SK-N-SH treated with all-trans-retinoic acid at 6 μM for 48 hours (cell line): ENCODE data around the gene MOCS1.

ENCODE experiments used
- ATAC-seq: fragments of 200-7000 bp; cut with Tn5 transposase; 3 replicates; pipeline ENCODE4 v1.9.1; 2020; ENCODE audit warnings: mild to moderate bottlenecking, moderate library complexity
- ARNTL ChIP-seq: fragments of 450-650 bp; formaldehyde crosslinking; IDR thresholded peaks from 2 replicates; pipeline ENCODE4 v1.5.0; 2020; ENCODE audit warnings: low read depth, mild to moderate bottlenecking, moderate library complexity, borderline replicate concordance
- BACH2 ChIP-seq: fragments of 250-450 bp; sonication (Bioruptor Pico); IDR thresholded peaks from 2 replicates; pipeline ENCODE4 v1.9.0; 2021; ENCODE audit warnings: mild to moderate bottlenecking, borderline replicate concordance
- CREB5 ChIP-seq: fragments of 250-450 bp; sonication (Bioruptor Pico); IDR thresholded peaks from 2 replicates; pipeline ENCODE4 v1.5.1; 2020; ENCODE audit warnings: low read depth, mild to moderate bottlenecking, moderate library complexity
- CSDC2 ChIP-seq: fragments of 250-450 bp; sonication (Bioruptor Pico); IDR thresholded peaks from 2 replicates; pipeline ENCODE4 v1.5.0; 2020; ENCODE audit warnings: mild to moderate bottlenecking, moderate library complexity
- CSRNP3 ChIP-seq: fragments of 250-450 bp; sonication (Bioruptor Pico); IDR thresholded peaks from 2 replicates; pipeline ENCODE4 v1.5.1; 2021; ENCODE audit warnings: mild to moderate bottlenecking, moderate library complexity
- ESRRG ChIP-seq: fragments of 250-450 bp; sonication (Bioruptor Pico); IDR thresholded peaks from 2 replicates; pipeline ENCODE4 v1.6.1; 2021; ENCODE audit warnings: mild to moderate bottlenecking
- GLIS3 ChIP-seq: fragments of 250-450 bp; sonication (Bioruptor Pico); IDR thresholded peaks from 2 replicates; pipeline ENCODE4 v1.5.0; 2020; ENCODE audit warnings: mild to moderate bottlenecking, moderate library complexity
- ISL1 ChIP-seq: fragments of 250-450 bp; sonication (Bioruptor Pico); IDR thresholded peaks from 2 replicates; pipeline ENCODE4 v2.1.2; 2022; ENCODE audit warnings: mild to moderate bottlenecking, moderate library complexity
- OSR1 ChIP-seq: fragments of 250-450 bp; sonication (Bioruptor Pico); IDR thresholded peaks from 2 replicates; pipeline ENCODE4 v1.8.0; 2022; ENCODE audit warnings: moderate library complexity, mild to moderate bottlenecking, inconsistent platforms
- PPARA ChIP-seq: fragments of 250-450 bp; sonication (Bioruptor Pico); IDR thresholded peaks from 2 replicates; pipeline ENCODE4 v1.5.0; 2020; ENCODE audit warnings: mild to moderate bottlenecking, borderline replicate concordance
- RARB ChIP-seq: fragments of 250-450 bp; sonication (Bioruptor Pico); IDR thresholded peaks from 2 replicates; pipeline ENCODE4 v1.8.0; 2021; ENCODE audit warnings: mild to moderate bottlenecking, moderate library complexity
- TCF4 ChIP-seq: fragments of 250-450 bp; sonication (Bioruptor Pico); IDR thresholded peaks from 2 replicates; pipeline ENCODE4 v1.8.0; 2021; ENCODE audit warnings: mild to moderate bottlenecking, moderate library complexity, borderline replicate concordance
- TOX ChIP-seq: fragments of 250-450 bp; sonication (Bioruptor Pico); IDR thresholded peaks from 2 replicates; pipeline ENCODE4 v1.8.0; 2021; ENCODE audit warnings: mild to moderate bottlenecking, moderate library complexity, borderline replicate concordance
- TSHZ2 ChIP-seq: fragments of 250-450 bp; sonication (Bioruptor Pico); IDR thresholded peaks from 2 replicates; pipeline ENCODE4 v1.5.0; 2020; ENCODE audit warnings: mild to moderate bottlenecking, moderate library complexity
- ZC3H10 ChIP-seq: fragments of 250-450 bp; sonication (Bioruptor Pico); IDR thresholded peaks from 2 replicates; pipeline ENCODE4 v1.5.1; 2021; ENCODE audit warnings: mild to moderate bottlenecking, moderate library complexity
- ZFP3 ChIP-seq: fragments of 250-450 bp; sonication (Bioruptor Pico); IDR thresholded peaks from 2 replicates; pipeline ENCODE4 v1.5.0; 2020; ENCODE audit warnings: mild to moderate bottlenecking, moderate library complexity
- ZFP30 ChIP-seq: fragments of 450-650 bp; formaldehyde crosslinking; IDR thresholded peaks from 2 replicates; pipeline ENCODE4 v1.5.0; 2022; ENCODE audit warnings: mild to moderate bottlenecking, moderate library complexity
- ZNF565 ChIP-seq: fragments of 450-650 bp; formaldehyde crosslinking; conservative IDR thresholded peaks from 2 replicates; pipeline ENCODE4 v1.5.0; 2020; ENCODE audit warnings: low read depth, mild to moderate bottlenecking, moderate library complexity
- ZNF8 ChIP-seq: fragments of 450-650 bp; formaldehyde crosslinking; IDR thresholded peaks from 2 replicates; pipeline ENCODE4 v1.5.0; 2020; ENCODE audit warnings: mild to moderate bottlenecking, moderate library complexity
- TF ChIP-seq, protein P1 (sequence below): fragments of 250-450 bp; sonication (Bioruptor Pico); IDR thresholded peaks from 2 replicates; pipeline ENCODE4 v1.8.0; 2020; ENCODE audit warnings: mild to moderate bottlenecking, moderate library complexity, borderline replicate concordance
- TF ChIP-seq, protein P2 (sequence below): fragments of 250-450 bp; sonication (Bioruptor Pico); IDR thresholded peaks from 2 replicates; pipeline ENCODE4 v1.8.0; 2021; ENCODE audit warnings: low read depth, mild to moderate bottlenecking, moderate library complexity, borderline replicate concordance

MOCS1 gene

GRCh38 chr6:39941138-39941537 lies 6.9 kb upstream of the MOCS1 start:
- no peak for TF ChIP-seq ESRRG
- TF ChIP-seq CSRNP3 (CRISPR knock-in tag), result no peak
- TF ChIP-seq ZFP30 (CRISPR knock-in tag), result no peak
- TF ChIP-seq TSHZ2 (CRISPR knock-in tag), result no peak
- no peak for TF ChIP-seq TCF4 (CRISPR knock-in tag)
- TF ChIP-seq CREB5 (CRISPR knock-in tag), result no peak
- TF ChIP-seq CSDC2 (CRISPR knock-in tag), result no peak
- TF ChIP-seq RARB (CRISPR knock-in tag), result no peak
- TF ChIP-seq TOX, result no peak
- no peak for TF ChIP-seq BACH2 (CRISPR knock-in tag)
- no peak for TF ChIP-seq OSR1 (CRISPR knock-in tag)
- TF ChIP-seq ZNF8 (CRISPR knock-in tag), result no peak
- TF ChIP-seq, protein P1, sequence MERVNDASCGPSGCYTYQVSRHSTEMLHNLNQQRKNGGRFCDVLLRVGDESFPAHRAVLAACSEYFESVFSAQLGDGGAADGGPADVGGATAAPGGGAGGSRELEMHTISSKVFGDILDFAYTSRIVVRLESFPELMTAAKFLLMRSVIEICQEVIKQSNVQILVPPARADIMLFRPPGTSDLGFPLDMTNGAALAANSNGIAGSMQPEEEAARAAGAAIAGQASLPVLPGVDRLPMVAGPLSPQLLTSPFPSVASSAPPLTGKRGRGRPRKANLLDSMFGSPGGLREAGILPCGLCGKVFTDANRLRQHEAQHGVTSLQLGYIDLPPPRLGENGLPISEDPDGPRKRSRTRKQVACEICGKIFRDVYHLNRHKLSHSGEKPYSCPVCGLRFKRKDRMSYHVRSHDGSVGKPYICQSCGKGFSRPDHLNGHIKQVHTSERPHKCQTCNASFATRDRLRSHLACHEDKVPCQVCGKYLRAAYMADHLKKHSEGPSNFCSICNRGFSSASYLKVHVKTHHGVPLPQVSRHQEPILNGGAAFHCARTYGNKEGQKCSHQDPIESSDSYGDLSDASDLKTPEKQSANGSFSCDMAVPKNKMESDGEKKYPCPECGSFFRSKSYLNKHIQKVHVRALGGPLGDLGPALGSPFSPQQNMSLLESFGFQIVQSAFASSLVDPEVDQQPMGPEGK (CRISPR knock-in tag), result no peak

DNA sequence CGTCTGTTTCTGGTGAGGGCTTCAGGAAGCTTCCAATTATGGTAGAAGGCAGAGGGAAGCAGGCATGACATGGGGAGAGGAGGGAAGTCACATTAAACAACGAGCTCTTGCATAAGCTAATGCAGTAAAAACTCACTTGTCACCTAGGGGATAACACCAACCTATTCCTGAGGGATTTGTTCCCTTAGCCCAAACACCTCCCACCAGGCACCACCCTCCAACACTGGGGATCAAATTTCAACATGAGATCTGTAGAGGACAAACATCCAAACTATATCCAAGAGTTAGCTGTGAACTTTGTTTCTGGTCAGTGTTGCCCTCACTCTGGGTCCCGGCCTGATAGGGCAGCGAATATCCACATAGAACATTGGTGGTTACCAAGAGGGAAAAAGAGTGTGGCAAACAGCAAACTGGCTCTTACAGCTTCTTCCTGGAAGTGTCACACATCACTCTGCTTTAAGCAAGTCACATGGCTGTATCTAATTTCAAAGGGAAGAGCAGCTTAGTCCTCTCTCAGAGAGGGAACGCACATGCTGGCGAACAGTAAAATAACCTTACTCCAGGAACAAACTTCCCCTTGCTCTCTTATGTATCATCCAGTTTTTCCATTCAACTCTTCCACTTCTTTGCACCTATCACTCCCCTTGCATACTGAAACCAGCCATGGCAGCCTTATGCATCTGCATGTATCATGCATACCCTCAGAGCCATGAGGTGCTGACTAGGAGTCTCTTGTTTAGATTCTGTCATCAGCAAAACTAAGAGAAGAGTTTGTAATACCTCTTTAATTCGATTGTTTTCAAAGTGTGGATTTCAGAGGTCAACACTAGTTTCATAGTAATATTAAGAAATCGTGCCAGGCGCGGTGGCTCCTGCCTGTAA lies 4.8 kb upstream of the MOCS1 start:
- no peak for ATAC-seq
- TF ChIP-seq, protein P2, sequence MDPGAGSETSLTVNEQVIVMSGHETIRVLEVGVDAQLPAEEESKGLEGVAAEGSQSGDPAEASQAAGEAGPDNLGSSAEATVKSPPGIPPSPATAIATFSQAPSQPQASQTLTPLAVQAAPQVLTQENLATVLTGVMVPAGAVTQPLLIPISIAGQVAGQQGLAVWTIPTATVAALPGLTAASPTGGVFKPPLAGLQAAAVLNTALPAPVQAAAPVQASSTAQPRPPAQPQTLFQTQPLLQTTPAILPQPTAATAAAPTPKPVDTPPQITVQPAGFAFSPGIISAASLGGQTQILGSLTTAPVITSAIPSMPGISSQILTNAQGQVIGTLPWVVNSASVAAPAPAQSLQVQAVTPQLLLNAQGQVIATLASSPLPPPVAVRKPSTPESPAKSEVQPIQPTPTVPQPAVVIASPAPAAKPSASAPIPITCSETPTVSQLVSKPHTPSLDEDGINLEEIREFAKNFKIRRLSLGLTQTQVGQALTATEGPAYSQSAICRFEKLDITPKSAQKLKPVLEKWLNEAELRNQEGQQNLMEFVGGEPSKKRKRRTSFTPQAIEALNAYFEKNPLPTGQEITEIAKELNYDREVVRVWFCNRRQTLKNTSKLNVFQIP, result no peak
- TF ChIP-seq GLIS3 (CRISPR knock-in tag) (no peak), CSRNP3 (CRISPR knock-in tag) (no peak), RARB (CRISPR knock-in tag) (no peak), ARNTL (CRISPR knock-in tag) (no peak), CREB5 (CRISPR knock-in tag) (no peak), BACH2 (CRISPR knock-in tag) (no peak), TSHZ2 (CRISPR knock-in tag) (no peak), PPARA (CRISPR knock-in tag) (no peak), ISL1 (CRISPR knock-in tag) (no peak), ZNF8 (CRISPR knock-in tag) (no peak), ZFP3 (CRISPR knock-in tag) (no peak), OSR1 (CRISPR knock-in tag) (no peak), ZNF565 (CRISPR knock-in tag) (no peak), ESRRG (no peak), ZC3H10 (CRISPR knock-in tag) (no peak)

More at GRCh38 chr6:39941138-39941537, 6.9 kb upstream of the MOCS1 start:
- no peak for ATAC-seq
